AG09309 (cell line): ENCODE measurements around the gene SCNN1B.

Source experiments
- DNase-seq: peaks from one replicate; pipeline ENCODE4 v3.0.0-alpha.2; 2010; ENCODE audit warnings: low read depth
- H3K4me3 ChIP-seq: 2 replicates; pipeline ENCODE4 v1.5.1; 2011; ENCODE audit warnings: mild to moderate bottlenecking, low read depth, low read length, moderate library complexity; ENCODE audit not compliant: control insufficient read depth
- CTCF ChIP-seq: IDR thresholded peaks from 2 replicates; pipeline ENCODE4 v1.5.1; 2011; ENCODE audit warnings: mild to moderate bottlenecking, low read depth, low read length, inconsistent platforms; ENCODE audit not compliant: insufficient read depth, control insufficient read depth; ENCODE audit errors: missing control alignments

SCNN1B gene

GRCh38 chr16:23327836-23328235 lies 25.7 kb downstream of the SCNN1B start:
- no peak for DNase-seq
- TF ChIP-seq CTCF = no peak
- no peak overlapping the region for H3K4me3 ChIP-seq

GRCh38 chr16:23330161-23330560 lies 28.1 kb downstream of the SCNN1B start:
- TF ChIP-seq CTCF = no peak
- no peak for DNase-seq
- no peak overlapping the region for H3K4me3 ChIP-seq

GRCh38 chr16:23330583-23331249 lies 28.6 kb downstream of the SCNN1B start:
- no peak overlapping the region for H3K4me3 ChIP-seq
- TF ChIP-seq CTCF = no peak
- DNase-seq = no peak

- no peak for DNase-seq
- H3K4me3 ChIP-seq = no peak overlapping the region
- no peak for TF ChIP-seq CTCF
These were observed 31.0 kb downstream of the SCNN1B start for GRCh38 chr16:23333034-23333579.

- TF ChIP-seq CTCF = no peak
- no peak overlapping the region for H3K4me3 ChIP-seq
- DNase-seq = no peak
These were observed 31.8 kb downstream of the SCNN1B start for GRCh38 chr16:23333831-23334456.

- DNase-seq = no peak
- no peak for TF ChIP-seq CTCF
- H3K4me3 ChIP-seq = no peak overlapping the region
These were observed 32.4 kb downstream of the SCNN1B start for GRCh38 chr16:23334457-23334853.

GRCh38 chr16:23334950-23335349 lies 32.8 kb downstream of the SCNN1B start:
- H3K4me3 ChIP-seq = no peak overlapping the region
- no peak for DNase-seq
- no peak for TF ChIP-seq CTCF
